A549 treated with AZD9567 at 1 μM for 4 hours (cell line): ENCODE measurements around the gene TACSTD2. TPM values are rescaled to one million over a fixed set of nuclear protein-coding genes. Genes with fewer than 3 reads are reported as not detected.

Experiments
- total RNA-seq: library from RNA; stranded (reverse); fragments of 200-300 nt; extraction: Qiagen RNA extraction; gene quantifications from 5 replicates; pipeline ENCODE4 v1.2.3, GENCODE V29; 2022; ENCODE audit not compliant: insufficient read depth

The TACSTD2 gene
- not detected in 5 replicates for total RNA-seq

GRCh38 chr1:58576727-58577653, at the start of gene TACSTD2:
Gene TACSTD2, minus strand, starts transcription at chr1:58577252. Its CDS starts 96 bp downstream, at chr1:58577156.

GRCh38 chr1:58546520-58547308, 30.3 kb downstream of the TACSTD2 start, which contains the start of gene OMA1:
Gene OMA1, minus strand, starts transcription at chr1:58546726. Its CDS starts 7,432 bp downstream, at chr1:58539294.

Other genes with a start within 250 kb of the TACSTD2 start
- gene OMA1, start 30.5 kb downstream of the TACSTD2 start, total RNA-seq, result 2.0 to 6.3 TPM (median 4.4 TPM) in 5 replicates
- 3.4 to 7.0 TPM (median 5.6 TPM) in 5 replicates for gene MYSM1, start 122.8 kb upstream of the TACSTD2 start, total RNA-seq
- 24.6 to 32.7 TPM (median 29.8 TPM) in 5 replicates for gene JUN, start 206.8 kb upstream of the TACSTD2 start, total RNA-seq